GM23338 (cell line): Measurements from ENCODE around the gene B3GNT4. TPM values are rescaled to one million over a fixed set of nuclear protein-coding genes. Genes with fewer than 3 reads are reported as not detected.

Experiments used
- ATAC-seq: fragments of 200-7000 bp; cut with Tn5 transposase; 3 replicates; pipeline ENCODE4 v1.9.1; 2020
- DNase-seq: peaks from one replicate; pipeline ENCODE4 v3.0.0-alpha.2; 2015; ENCODE audit warnings: low spot score
- H2AFZ ChIP-seq: fragments of 200-600 bp; sonication (generic); 2 replicates; pipeline ENCODE4 v1.8.0; 2016; ENCODE audit warnings: antibody characterized with exemption, mild to moderate bottlenecking, moderate library complexity
- H3F3A ChIP-seq: fragments of 200-600 bp; sonication (generic); replicated peaks from 2 replicates; pipeline ENCODE4 v1.8.0; 2017; ENCODE audit warnings: antibody characterized with exemption, mixed run types, low read depth
- H3K27ac ChIP-seq: fragments of 200-600 bp; sonication (generic); 2 replicates; pipeline ENCODE4 v1.6.1; 2016; ENCODE audit warnings: low read depth
- H3K27me3 ChIP-seq: fragments of 200-600 bp; sonication (generic); 2 replicates; pipeline ENCODE4 v1.8.0; 2016; ENCODE audit warnings: mild to moderate bottlenecking, mixed run types, moderate library complexity; ENCODE audit not compliant: insufficient read depth
- H3K36me3 ChIP-seq: fragments of 200-600 bp; sonication (generic); 2 replicates; pipeline ENCODE4 v1.8.0; 2016; ENCODE audit warnings: mild to moderate bottlenecking; ENCODE audit not compliant: insufficient read depth
- H3K4me1 ChIP-seq: fragments of 200-600 bp; sonication (generic); 2 replicates; pipeline ENCODE4 v1.8.0; 2016; ENCODE audit warnings: mild to moderate bottlenecking, moderate library complexity; ENCODE audit not compliant: insufficient read depth
- H3K4me2 ChIP-seq: fragments of 200-600 bp; sonication (generic); 2 replicates; pipeline ENCODE4 v1.7.1; 2017; ENCODE audit warnings: mixed run types
- H3K4me3 ChIP-seq: fragments of 200-600 bp; sonication (generic); 2 replicates; pipeline ENCODE4 v1.6.1; 2016; ENCODE audit warnings: mixed run types
- H3K79me2 ChIP-seq: fragments of 200-600 bp; sonication (generic); replicated peaks from 2 replicates; pipeline ENCODE4 v1.8.0; 2017; ENCODE audit warnings: mild to moderate bottlenecking; ENCODE audit not compliant: insufficient read depth
- H3K9me2 ChIP-seq: fragments of 200-600 bp; sonication (generic); 2 replicates; pipeline ENCODE4 v1.8.0; 2017; ENCODE audit not compliant: insufficient read depth
- H4K20me1 ChIP-seq: fragments of 200-600 bp; sonication (generic); replicated peaks from 2 replicates; pipeline ENCODE4 v1.8.0; 2017; ENCODE audit warnings: mild to moderate bottlenecking; ENCODE audit not compliant: insufficient read depth
- H3K27ac Mint-ChIP-seq: 2 replicates; pipeline ENCODE4 v1.8.0; 2020; ENCODE audit warnings: inconsistent platforms, mild to moderate bottlenecking, moderate library complexity, mixed read lengths
- H3K27me3 Mint-ChIP-seq: 3 replicates; pipeline ENCODE4 v1.8.0; 2022; ENCODE audit warnings: low read depth, mild to moderate bottlenecking, moderate library complexity, mixed read lengths, inconsistent platforms; ENCODE audit not compliant: insufficient read depth, poor library complexity
- H3K36me3 Mint-ChIP-seq: 3 replicates; pipeline ENCODE4 v1.8.0; 2021; ENCODE audit warnings: low read depth, mild to moderate bottlenecking, inconsistent platforms, moderate library complexity, mixed read lengths
- H3K4me1 Mint-ChIP-seq: 3 replicates; pipeline ENCODE4 v1.8.0; 2020; ENCODE audit warnings: mild to moderate bottlenecking, inconsistent platforms, mixed read lengths
- H3K4me3 Mint-ChIP-seq: 3 replicates; pipeline ENCODE4 v1.8.0; 2021; ENCODE audit warnings: moderate library complexity, mild to moderate bottlenecking, inconsistent platforms, mixed read lengths
- H3K9me3 Mint-ChIP-seq: 3 replicates; pipeline ENCODE4 v1.8.0; 2020; ENCODE audit warnings: moderate library complexity, mild to moderate bottlenecking, inconsistent platforms, mixed read lengths
- CREB1 ChIP-seq: fragments of 250-450 bp; sonication (Bioruptor Pico); IDR thresholded peaks from 2 replicates; pipeline ENCODE4 v1.5.0; 2020; ENCODE audit warnings: low read depth, mild to moderate bottlenecking, moderate library complexity
- ETS1 ChIP-seq: IDR thresholded peaks from 2 replicates; pipeline ENCODE4 v1.6.1; 2016; ENCODE audit warnings: antibody characterized with exemption
- EZH2 ChIP-seq: fragments of 200-600 bp; sonication (generic); IDR thresholded peaks from one replicate; pipeline ENCODE4 v1.8.0; 2017; ENCODE audit warnings: antibody characterized with exemption, mild to moderate bottlenecking, low read depth; ENCODE audit not compliant: unreplicated experiment
- EZH2phosphoT487 ChIP-seq: fragments of 200-600 bp; sonication (generic); IDR thresholded peaks from one replicate; pipeline ENCODE4 v1.8.1; 2018; ENCODE audit warnings: antibody characterized with exemption; ENCODE audit not compliant: unreplicated experiment
- JUNB ChIP-seq: IDR thresholded peaks from one replicate; pipeline ENCODE4 v1.6.1; 2016; ENCODE audit warnings: antibody characterized with exemption; ENCODE audit not compliant: unreplicated experiment
- NANOG ChIP-seq: IDR thresholded peaks from 2 replicates; pipeline ENCODE4 v1.6.1; 2016; ENCODE audit warnings: antibody characterized with exemption, borderline replicate concordance
- POLR2AphosphoS5 ChIP-seq: IDR thresholded peaks from 2 replicates; pipeline ENCODE4 v1.6.1; 2016; ENCODE audit warnings: antibody characterized with exemption, low read depth
- REST ChIP-seq: IDR thresholded peaks from one replicate; pipeline ENCODE4 v1.6.1; 2018; ENCODE audit warnings: antibody characterized with exemption; ENCODE audit not compliant: unreplicated experiment
- ZNF114 ChIP-seq: fragments of 250-450 bp; sonication (Bioruptor Pico); IDR thresholded peaks from 2 replicates; pipeline ENCODE4 v1.5.0; 2020; ENCODE audit warnings: mild to moderate bottlenecking, moderate library complexity
- ZNF331 ChIP-seq: fragments of 250-450 bp; sonication (Bioruptor Pico); IDR thresholded peaks from 2 replicates; pipeline ENCODE4 v1.5.0; 2020; ENCODE audit warnings: low read depth, mild to moderate bottlenecking, moderate library complexity
- ZNF462 ChIP-seq: fragments of 250-450 bp; sonication (Bioruptor Pico); IDR thresholded peaks from 2 replicates; pipeline ENCODE4 v1.5.0; 2020; ENCODE audit warnings: mild to moderate bottlenecking, moderate library complexity
- polyA plus RNA-seq: library from polyadenylated mRNA; unstranded; fragments of >200 nt; fragmentation: Nextera tagmentation; extraction: Ambion mirVana; gene quantifications from 2 replicates; pipeline ENCODE4 v1.2.1, GENCODE V29; 2016
- total RNA-seq: library from RNA; depleted of rRNA; stranded (reverse); fragments of >200 nt; shearing (Covaris generic); gene quantifications from 2 replicates; pipeline ENCODE4 v1.2.3, GENCODE V29; 2014

B3GNT4 gene
- total and polyA plus RNA-seq, 2 experiments from 2014 or later = 0.80 to 1.8 TPM

GRCh38 chr12:122245553-122245952 is 42.0 kb downstream of the B3GNT4 start:
- Histone ChIP-seq H3K27ac (no peak overlapping the region), H3F3A (no peaks in the 10 kb centered on the region), H4K20me1 (no peaks in the 10 kb centered on the region; the same call in 1 of the 2 replicates), H3K79me2 (no peaks in the 10 kb centered on the region; the same call in 1 of the 2 replicates), H3K36me3 (peaks cover 3% of the 10 kb centered on the region; the same call in 1 of the 2 replicates), H2AFZ (no peak overlapping the region), H3K4me2 (no peak overlapping the region), H3K4me3 (no peak overlapping the region), H3K9me2 (no peaks in the 10 kb centered on the region), H3K27me3 (no peaks in the 10 kb centered on the region), H3K4me1 (no peaks in the 10 kb centered on the region)
- DNase-seq = no peak
- Mint-ChIP-seq H3K9me3 (no peaks in the 10 kb centered on the region; the same call in 2 of the 3 replicates), H3K4me1 (no peaks in the 10 kb centered on the region), H3K36me3 (peaks cover 14% of the 10 kb centered on the region), H3K4me3 (no peak overlapping the region), H3K27ac (no peak overlapping the region), H3K27me3 (peaks cover 3% of the 10 kb centered on the region)
- no peak for ATAC-seq
- TF ChIP-seq POLR2AphosphoS5 = no peak

- Mint-ChIP-seq H3K4me3 (no peak overlapping the region), H3K9me3 (no peaks in the 10 kb centered on the region), H3K36me3 (peaks cover 9% of the 10 kb centered on the region), H3K27ac (no peak overlapping the region), H3K27me3 (peaks cover 4% of the 10 kb centered on the region), H3K4me1 (no peaks in the 10 kb centered on the region)
- Histone ChIP-seq H4K20me1 (no peaks in the 10 kb centered on the region; the same call in none of the 2 replicates), H3F3A (0 out of 2 replicates have a peak, but pooled peaks cover 3% of the 10 kb centered on the region), H3K4me2 (no peak overlapping the region), H3K9me2 (no peaks in the 10 kb centered on the region), H3K4me3 (no peak overlapping the region), H2AFZ (no peak overlapping the region), H3K4me1 (no peaks in the 10 kb centered on the region), H3K36me3 (0 out of 2 replicates have a peak, but pooled peaks cover 3% of the 10 kb centered on the region), H3K27ac (no peak overlapping the region), H3K79me2 (0 out of 2 replicates have a peak, but pooled peaks cover 7% of the 10 kb centered on the region), H3K27me3 (no peaks in the 10 kb centered on the region)
- DNase-seq (no peak), ATAC-seq (no peak)
- no peak for TF ChIP-seq NANOG
- no peak for TF ChIP-seq ETS1
- TF ChIP-seq REST = no peak
- TF ChIP-seq EZH2phosphoT487 = no peak
- no peak for TF ChIP-seq ZNF462 (CRISPR knock-in tag)
- no peak for TF ChIP-seq JUNB
- TF ChIP-seq POLR2AphosphoS5 = no peak
- TF ChIP-seq EZH2 = no peak
- TF ChIP-seq ZNF114 = no peak
- no peak for TF ChIP-seq CREB1 (CRISPR knock-in tag)
- TF ChIP-seq ZNF331 (CRISPR knock-in tag) = no peak
Measured at GRCh38 chr12:122250047-122250446, 46.5 kb downstream of the B3GNT4 start.
